Prostate gland (tissue), 2 donors: ENCODE data around the gene NFATC3. TPM values are rescaled to one million over a fixed set of nuclear protein-coding genes. Genes with fewer than 3 reads are reported as not detected.
"Not testable (repeated sequence)": the region's sequence is repeated elsewhere in the genome, so short reads cannot be mapped to it uniquely, and the experiment has no call there.

Source experiments
- DNase-seq: peaks from one replicate; pipeline ENCODE4 v3.0.0-alpha.2; 2019; ENCODE audit warnings: low spot score
- H3K27ac ChIP-seq, 2 donors: fragments of 200-600 bp; sonication (generic); 2 replicates each; pipeline ENCODE4 v1.5.1; 2017 to 2019
- H3K27me3 ChIP-seq: fragments of 200-600 bp; sonication (generic); replicated peaks from 2 replicates; pipeline ENCODE4 v1.5.1; 2019; ENCODE audit not compliant: insufficient read depth
- H3K36me3 ChIP-seq, 2 donors: fragments of 200-600 bp; sonication (generic); 1 replicate in 1 of 2; 2 replicates in 1 of 2; pipeline versions ENCODE4 v1.5.1 to v1.8.1; 2017 to 2019
- H3K4me1 ChIP-seq: fragments of 200-600 bp; sonication (generic); replicated peaks from 2 replicates; pipeline ENCODE4 v1.5.1; 2019
- H3K4me3 ChIP-seq, 2 donors: fragments of 200-600 bp; sonication (generic); 2 replicates each; pipeline ENCODE4 v1.5.1; 2017 to 2019
- H3K9me3 ChIP-seq: fragments of 200-600 bp; sonication (generic); 2 replicates; pipeline ENCODE4 v1.5.1; 2017
- POLR2A ChIP-seq: fragments of 450-650 bp; IDR thresholded peaks from one replicate; pipeline ENCODE4 v1.6.1; 2016; ENCODE audit warnings: antibody characterized with exemption, mild to moderate bottlenecking
- POLR2AphosphoS5 ChIP-seq: sonication (generic); formaldehyde crosslinking; IDR thresholded peaks from one replicate; pipeline ENCODE4 v1.6.1; 2017; ENCODE audit warnings: antibody characterized with exemption
- WGBS: methylation state at CpG from one replicate; pipeline ENCODE4 v1.1.5; 2018; 5-methylcytosine and 5-hydroxymethylcytosine counted together
- intact Hi-C: fragments of 100-400 bp; cut with DNase I; formaldehyde crosslinking; loops from one replicate; pipeline ENCODE4 v1.14.2; 2022
- total RNA-seq, 2 donors: library from RNA; depleted of rRNA; stranded (reverse); fragments of >200 nt; gene quantifications; one replicate each; pipeline ENCODE4 v1.1.0, GENCODE V29; 2016
- TF ChIP-seq, protein P1 (sequence below), 4 experiments: fragments of 200-600 bp in 2 of 4; fragments of 450-650 bp in 2 of 4; sonication (generic) in 2 of 4; IDR thresholded peaks; 1 replicate in 3 of 4; 2 replicates in 1 of 4; pipeline ENCODE4 v1.5.1; 2016 to 2019; ENCODE audit warnings: antibody characterized with exemption in 4 of 4, mild to moderate bottlenecking in 2 of 4, moderate library complexity in 2 of 4

Gene NFATC3
- total RNA-seq, 2 donors from 2014 or later: 36.6 to 84.1 TPM

DNA sequence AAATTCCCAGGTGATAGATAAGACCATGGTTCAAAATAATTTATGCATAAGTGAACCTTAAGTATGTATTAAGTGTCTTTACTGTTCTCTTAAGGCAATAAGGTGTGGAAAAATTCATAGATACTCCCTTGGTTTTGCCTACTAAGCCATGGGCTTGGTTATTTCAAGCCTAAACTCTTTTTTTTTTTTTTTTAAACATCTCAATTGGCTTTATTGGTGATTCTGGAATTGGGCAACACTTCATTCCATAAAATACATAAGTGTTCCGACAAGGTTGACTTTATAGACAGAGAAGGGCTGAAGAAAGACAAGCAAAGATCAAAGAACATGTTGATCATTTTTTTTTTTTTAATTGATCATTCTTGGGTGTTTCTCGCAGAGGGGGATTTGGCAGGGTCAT, 77.2 kb downstream of the NFATC3 start:
- no peak overlapping the region for H3K4me3 ChIP-seq
- H3K27me3 ChIP-seq: no peaks in the 10 kb centered on the region
- H3K4me1 ChIP-seq: no peaks in the 10 kb centered on the region
- H3K9me3 ChIP-seq: no peaks in the 10 kb centered on the region
- intact Hi-C loops: no loop called here
- H3K36me3 ChIP-seq: no peaks in the 10 kb centered on the region
- H3K27ac ChIP-seq: no peak overlapping the region
- DNase-seq: no peak
- WGBS: 79% methylated on average over 2 of the region's 2 CpGs
- TF ChIP-seq POLR2AphosphoS5 (no peak), POLR2A (no peak)
- TF ChIP-seq, protein P1, sequence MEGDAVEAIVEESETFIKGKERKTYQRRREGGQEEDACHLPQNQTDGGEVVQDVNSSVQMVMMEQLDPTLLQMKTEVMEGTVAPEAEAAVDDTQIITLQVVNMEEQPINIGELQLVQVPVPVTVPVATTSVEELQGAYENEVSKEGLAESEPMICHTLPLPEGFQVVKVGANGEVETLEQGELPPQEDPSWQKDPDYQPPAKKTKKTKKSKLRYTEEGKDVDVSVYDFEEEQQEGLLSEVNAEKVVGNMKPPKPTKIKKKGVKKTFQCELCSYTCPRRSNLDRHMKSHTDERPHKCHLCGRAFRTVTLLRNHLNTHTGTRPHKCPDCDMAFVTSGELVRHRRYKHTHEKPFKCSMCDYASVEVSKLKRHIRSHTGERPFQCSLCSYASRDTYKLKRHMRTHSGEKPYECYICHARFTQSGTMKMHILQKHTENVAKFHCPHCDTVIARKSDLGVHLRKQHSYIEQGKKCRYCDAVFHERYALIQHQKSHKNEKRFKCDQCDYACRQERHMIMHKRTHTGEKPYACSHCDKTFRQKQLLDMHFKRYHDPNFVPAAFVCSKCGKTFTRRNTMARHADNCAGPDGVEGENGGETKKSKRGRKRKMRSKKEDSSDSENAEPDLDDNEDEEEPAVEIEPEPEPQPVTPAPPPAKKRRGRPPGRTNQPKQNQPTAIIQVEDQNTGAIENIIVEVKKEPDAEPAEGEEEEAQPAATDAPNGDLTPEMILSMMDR (IDR thresholded peaks at IDR 0.05): no peak

DNA sequence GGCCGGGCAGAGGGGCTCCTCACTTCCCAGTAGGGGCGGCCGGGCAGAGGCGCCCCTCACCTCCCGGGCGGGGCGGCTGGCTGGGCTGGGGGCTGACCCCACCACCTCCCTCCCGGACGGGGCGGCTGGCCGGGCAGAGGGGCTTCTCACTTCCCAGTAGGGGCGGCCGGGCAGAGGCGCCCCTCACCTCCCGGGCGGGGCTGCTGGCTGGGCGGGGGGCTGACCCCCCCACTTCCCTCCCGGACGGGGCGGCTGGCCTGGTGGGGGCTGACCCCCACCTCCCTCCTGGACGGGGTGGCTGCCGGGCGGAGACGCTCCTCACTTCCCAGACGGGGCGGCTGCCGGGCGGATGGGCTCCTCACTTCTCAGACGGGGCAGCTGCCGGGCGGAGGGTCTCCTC, 78.1 kb downstream of the NFATC3 start:
- H3K9me3 ChIP-seq, H3K27me3 ChIP-seq, H3K27ac ChIP-seq, DNase-seq, H3K36me3 ChIP-seq, intact Hi-C loops, H3K4me1 ChIP-seq, H3K4me3 ChIP-seq: not testable (repeated sequence)
- WGBS: 96% methylated on average over 18 of the region's 31 CpGs

DNA sequence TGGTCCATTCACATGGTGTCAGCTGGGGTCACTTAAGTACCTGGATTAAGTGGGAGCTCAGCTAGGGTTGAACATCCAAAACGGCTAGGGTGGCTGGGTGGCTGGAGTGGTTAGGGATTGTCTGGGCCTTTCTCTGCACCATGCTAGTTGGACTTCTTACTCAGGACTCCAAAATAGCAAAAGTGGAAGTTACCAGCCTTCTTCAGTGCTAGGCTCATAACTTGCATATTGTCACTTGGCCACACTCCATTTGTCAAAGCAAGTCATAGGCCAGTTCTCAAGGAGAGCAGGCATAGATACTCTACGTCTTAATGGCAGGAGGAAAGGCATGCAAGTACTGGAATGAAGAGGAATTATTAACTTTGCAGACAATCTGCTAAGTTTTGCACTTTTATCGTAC, 81.1 kb downstream of the NFATC3 start:
- 81% methylated on average over 3 of the region's 3 CpGs for WGBS
- no peak overlapping the region for H3K4me3 ChIP-seq
- DNase-seq: no peak
- no peaks in the 10 kb centered on the region for H3K36me3 ChIP-seq
- no peaks in the 10 kb centered on the region for H3K9me3 ChIP-seq
- no peaks in the 10 kb centered on the region for H3K4me1 ChIP-seq
- TF ChIP-seq POLR2AphosphoS5 (no peak), POLR2A (no peak)
- TF ChIP-seq, protein P1 (IDR thresholded peaks at IDR 0.05): no peak
- no peak overlapping the region for H3K27ac ChIP-seq
- intact Hi-C loops: no loop called here
- H3K27me3 ChIP-seq: no peaks in the 10 kb centered on the region

DNA sequence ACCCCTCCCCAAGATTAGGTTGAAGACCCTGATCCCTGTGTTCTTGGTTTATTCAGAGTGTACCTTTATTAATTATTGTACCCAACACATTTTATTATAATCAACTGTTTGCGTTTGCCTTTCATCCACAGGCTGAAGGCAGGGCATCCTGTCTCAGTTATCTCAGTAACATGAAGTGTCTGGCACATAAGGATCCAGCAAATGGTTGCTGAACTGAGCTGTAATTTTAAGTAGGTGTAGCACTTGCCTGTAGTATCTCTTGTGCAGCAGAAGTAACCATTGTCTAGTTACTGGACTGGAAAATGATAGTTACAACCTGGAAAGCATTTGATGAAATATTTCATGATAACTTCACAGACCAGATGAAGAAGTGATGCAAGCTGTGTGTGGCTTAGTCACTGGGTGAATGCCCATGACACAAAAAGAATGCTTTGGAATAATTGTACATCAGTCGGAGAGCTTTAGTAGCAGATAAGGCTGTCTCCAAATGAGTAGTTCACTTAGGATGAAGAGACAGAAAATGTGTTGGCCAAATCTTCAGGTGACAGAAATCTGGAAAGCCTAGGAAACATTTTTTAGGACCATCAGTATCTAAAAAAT, 94.1 kb downstream of the NFATC3 start:
- no peaks in the 10 kb centered on the region for H3K9me3 ChIP-seq
- 91% methylated on average over 2 of the region's 2 CpGs for WGBS
- H3K4me3 ChIP-seq: no peak overlapping the region
- no peaks in the 10 kb centered on the region for H3K27me3 ChIP-seq
- H3K36me3 ChIP-seq: no peaks in the 10 kb centered on the region
- H3K27ac ChIP-seq: no peak overlapping the region
- no peaks in the 10 kb centered on the region for H3K4me1 ChIP-seq
- DNase-seq: no peak
- TF ChIP-seq POLR2AphosphoS5 (no peak), POLR2A (no peak)
- TF ChIP-seq, protein P1 (IDR thresholded peaks at IDR 0.05): no peak
- intact Hi-C loops: no loop called here

DNA sequence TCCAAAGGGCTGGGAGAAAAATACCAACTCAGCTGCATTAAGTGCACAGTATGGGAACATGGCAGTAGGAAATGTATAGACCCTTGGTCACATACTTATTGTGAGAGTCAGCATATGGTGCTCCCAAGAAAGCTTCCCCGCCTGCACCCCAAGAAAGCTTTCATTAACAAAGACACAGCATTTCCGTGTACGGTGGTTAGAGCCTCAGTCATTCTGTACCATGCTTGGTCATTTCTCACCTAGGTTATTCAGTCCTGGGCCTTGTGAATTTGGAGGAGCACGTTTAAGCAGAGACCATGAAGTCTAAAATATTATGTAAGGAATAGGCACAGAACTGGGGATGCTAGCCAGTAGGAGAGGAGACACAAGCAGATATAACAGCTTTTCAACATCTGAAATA, 94.7 kb downstream of the NFATC3 start:
- Histone ChIP-seq H3K36me3 (no peaks in the 10 kb centered on the region), H3K4me1 (no peaks in the 10 kb centered on the region), H3K27me3 (no peaks in the 10 kb centered on the region), H3K27ac (no peak overlapping the region), H3K9me3 (no peaks in the 10 kb centered on the region), H3K4me3 (no peak overlapping the region)
- intact Hi-C loops: no loop called here
- 95% methylated on average over 4 of the region's 4 CpGs for WGBS
- no peak for DNase-seq
- no peak for TF ChIP-seq POLR2AphosphoS5
- no peak for TF ChIP-seq POLR2A
- TF ChIP-seq, protein P1 (IDR thresholded peaks at IDR 0.05): no peak
